Colonic mucosa (tissue), 4 donors: Measurements from ENCODE around the gene MAP3K7. TPM values are rescaled to one million over a fixed set of nuclear protein-coding genes. Genes with fewer than 3 reads are reported as not detected.

Source experiments
- DNase-seq: peaks from one replicate; pipeline ENCODE4 v3.0.0-alpha.2; 2020
- H3K27ac ChIP-seq: fragments of 200-600 bp; one replicate; pipeline ENCODE4 v1.8.0; 2021
- H3K27me3 ChIP-seq: fragments of 200-600 bp; one replicate; pipeline ENCODE4 v1.8.0; 2021
- H3K36me3 ChIP-seq: fragments of 200-600 bp; one replicate; pipeline ENCODE4 v1.8.0; 2021
- H3K4me1 ChIP-seq: fragments of 200-600 bp; one replicate; pipeline ENCODE4 v1.8.0; 2021; ENCODE audit warnings: mild to moderate bottlenecking
- H3K4me3 ChIP-seq: fragments of 200-600 bp; one replicate; pipeline ENCODE4 v1.8.0; 2021
- H3K9ac ChIP-seq, 2 donors: one replicate each; pipeline ENCODE4 v1.7.0; 2013; ENCODE audit warnings: control low read depth in 2 of 2, low read depth in 2 of 2, low read length in 2 of 2
- H3K9me3 ChIP-seq: fragments of 200-600 bp; one replicate; pipeline ENCODE4 v1.8.0; 2021
- intact Hi-C: fragments of 100-400 bp; cut with DNase I; formaldehyde crosslinking; loops from one replicate; pipeline ENCODE4 v1.14.1; 2022
- total RNA-seq, 2 donors: library from RNA; stranded (reverse); fragmentation: NEBNext Ultra II Directional in 1 of 2; extraction: Animal tissue kit (Norgen Biotek cat#: 25700) in 1 of 2; gene quantifications; one replicate each; pipeline ENCODE4 v1.2.1, GENCODE V29; 2021
- TF ChIP-seq, protein P1 (sequence below): fragments of 200-600 bp; IDR thresholded peaks from one replicate; pipeline ENCODE4 v1.8.0; 2022; ENCODE audit warnings: antibody characterized with exemption, mild to moderate bottlenecking
- donor health status: healthy.
- donor health status: DM: no; HTN: no; CAD: no.
- donor health status: DM: no; HTN: no; CAD: no.

MAP3K7 gene
- total RNA-seq, 2 donors from 2014 or later: 18.2 to 19.4 TPM

DNA sequence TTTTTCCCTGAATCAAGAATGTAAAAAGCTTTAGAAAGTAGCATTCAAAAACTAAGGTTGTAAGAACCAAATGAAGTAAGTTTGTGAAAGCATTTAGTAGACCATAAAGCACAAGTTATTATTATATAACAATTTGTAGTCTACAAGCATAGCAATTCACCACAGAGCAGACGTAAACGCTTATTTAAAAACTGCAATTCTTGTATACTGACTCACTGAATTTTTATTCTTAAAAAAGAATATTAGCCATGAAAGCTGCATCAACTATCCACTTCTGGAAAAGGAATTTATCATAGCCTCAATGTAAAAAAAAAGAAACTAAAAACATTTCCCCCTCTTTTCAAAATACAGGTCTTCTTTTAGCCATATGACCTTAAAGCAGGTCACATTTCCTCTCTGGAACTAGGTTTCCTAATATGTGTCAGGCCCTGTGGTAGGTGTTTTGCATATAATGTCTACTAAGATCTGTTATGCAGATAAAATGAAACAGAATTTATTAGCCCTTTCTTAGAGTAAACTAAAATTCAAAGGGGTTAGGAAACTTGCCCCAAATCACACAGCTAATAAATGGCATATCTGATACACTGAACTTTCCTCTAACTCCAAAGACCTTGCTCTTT is 2.1 kb downstream of the MAP3K7 start:
- H3K4me1 ChIP-seq: no peaks in the 10 kb centered on the region
- H3K9me3 ChIP-seq: no peaks in the 10 kb centered on the region
- DNase-seq: no peak
- no peak overlapping the region for H3K27ac ChIP-seq
- TF ChIP-seq, protein P1, sequence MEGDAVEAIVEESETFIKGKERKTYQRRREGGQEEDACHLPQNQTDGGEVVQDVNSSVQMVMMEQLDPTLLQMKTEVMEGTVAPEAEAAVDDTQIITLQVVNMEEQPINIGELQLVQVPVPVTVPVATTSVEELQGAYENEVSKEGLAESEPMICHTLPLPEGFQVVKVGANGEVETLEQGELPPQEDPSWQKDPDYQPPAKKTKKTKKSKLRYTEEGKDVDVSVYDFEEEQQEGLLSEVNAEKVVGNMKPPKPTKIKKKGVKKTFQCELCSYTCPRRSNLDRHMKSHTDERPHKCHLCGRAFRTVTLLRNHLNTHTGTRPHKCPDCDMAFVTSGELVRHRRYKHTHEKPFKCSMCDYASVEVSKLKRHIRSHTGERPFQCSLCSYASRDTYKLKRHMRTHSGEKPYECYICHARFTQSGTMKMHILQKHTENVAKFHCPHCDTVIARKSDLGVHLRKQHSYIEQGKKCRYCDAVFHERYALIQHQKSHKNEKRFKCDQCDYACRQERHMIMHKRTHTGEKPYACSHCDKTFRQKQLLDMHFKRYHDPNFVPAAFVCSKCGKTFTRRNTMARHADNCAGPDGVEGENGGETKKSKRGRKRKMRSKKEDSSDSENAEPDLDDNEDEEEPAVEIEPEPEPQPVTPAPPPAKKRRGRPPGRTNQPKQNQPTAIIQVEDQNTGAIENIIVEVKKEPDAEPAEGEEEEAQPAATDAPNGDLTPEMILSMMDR: no peak
- no peak overlapping the region for H3K4me3 ChIP-seq
- H3K27me3 ChIP-seq: no peaks in the 10 kb centered on the region
- intact Hi-C loops: no loop called here
- no peaks in the 10 kb centered on the region for H3K36me3 ChIP-seq
- H3K9ac ChIP-seq: no peak overlapping the region

DNA sequence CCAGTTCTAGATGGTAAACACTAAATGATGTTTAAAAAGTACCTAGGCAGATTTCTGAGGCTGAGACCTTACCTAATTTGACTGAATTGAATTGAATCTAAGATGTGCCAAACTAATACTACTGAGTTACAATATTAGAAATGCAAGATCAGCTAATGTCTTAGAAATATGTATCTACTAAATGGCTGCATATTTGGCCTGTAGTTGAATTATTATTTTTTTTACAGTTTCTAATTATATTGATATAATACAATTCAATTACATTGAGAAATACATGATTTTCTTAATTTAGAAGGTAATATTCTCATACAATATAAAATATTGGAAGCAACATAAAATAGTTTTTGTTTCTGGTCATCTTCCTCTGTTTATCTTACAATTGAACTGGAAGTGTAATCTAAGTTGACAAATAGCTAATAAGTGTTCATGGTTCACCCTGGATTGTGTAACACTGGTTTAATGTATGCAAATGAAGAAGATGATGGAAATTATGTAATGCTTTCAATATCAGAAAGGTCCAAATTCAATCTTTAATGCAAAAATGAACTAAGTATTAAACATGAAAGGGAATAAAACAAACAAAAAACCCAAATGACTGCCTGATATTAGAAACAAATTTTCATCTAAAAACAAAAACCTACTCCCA is 2.9 kb downstream of the MAP3K7 start:
- DNase-seq: no peak

DNA sequence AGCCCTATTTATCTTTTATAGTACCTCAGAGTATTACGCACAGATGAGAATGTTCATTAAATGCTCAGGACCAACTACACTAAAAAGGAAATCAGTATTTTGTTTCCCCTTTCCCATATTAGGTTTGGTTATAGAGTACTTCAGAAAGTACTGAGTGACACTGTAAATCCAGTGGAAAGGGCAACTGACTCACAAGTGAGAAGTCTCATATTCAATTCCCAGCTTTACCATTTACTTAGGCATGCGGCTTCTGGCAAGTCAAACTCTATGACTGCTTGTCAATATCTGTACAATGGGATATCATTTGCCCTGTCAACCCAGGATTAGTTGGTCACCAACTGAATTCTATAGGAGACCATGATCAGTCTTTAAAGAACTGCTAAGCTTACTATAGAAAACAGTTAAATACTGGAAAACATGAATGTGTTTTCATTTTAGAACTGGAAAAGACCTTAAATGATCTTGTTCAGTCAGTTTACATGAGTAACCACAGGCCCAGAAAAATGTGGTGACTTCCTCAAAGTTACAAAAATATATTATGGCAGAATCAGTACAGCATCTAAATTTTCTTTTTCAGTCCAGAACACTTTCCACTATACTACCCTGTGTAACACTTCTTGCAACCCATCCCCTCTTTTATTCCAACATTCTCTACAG is 3.6 kb downstream of the MAP3K7 start:
- Histone ChIP-seq H3K27ac (no peak overlapping the region), H3K4me1 (no peaks in the 10 kb centered on the region), H3K36me3 (no peaks in the 10 kb centered on the region), H3K9me3 (no peaks in the 10 kb centered on the region), H3K27me3 (no peaks in the 10 kb centered on the region), H3K9ac (no peak overlapping the region), H3K4me3 (no peak overlapping the region)
- DNase-seq: no peak
- TF ChIP-seq, protein P1: no peak
- intact Hi-C loops: no loop called here

More for the DNA sequence above, 2.9 kb downstream of the MAP3K7 start:
- Histone ChIP-seq H3K36me3 (no peaks in the 10 kb centered on the region), H3K27ac (no peak overlapping the region), H3K9ac (no peak overlapping the region), H3K27me3 (no peaks in the 10 kb centered on the region), H3K4me1 (no peaks in the 10 kb centered on the region), H3K9me3 (no peaks in the 10 kb centered on the region), H3K4me3 (no peak overlapping the region)
- TF ChIP-seq, protein P1: no peak
- intact Hi-C loops: no loop called here

DNA sequence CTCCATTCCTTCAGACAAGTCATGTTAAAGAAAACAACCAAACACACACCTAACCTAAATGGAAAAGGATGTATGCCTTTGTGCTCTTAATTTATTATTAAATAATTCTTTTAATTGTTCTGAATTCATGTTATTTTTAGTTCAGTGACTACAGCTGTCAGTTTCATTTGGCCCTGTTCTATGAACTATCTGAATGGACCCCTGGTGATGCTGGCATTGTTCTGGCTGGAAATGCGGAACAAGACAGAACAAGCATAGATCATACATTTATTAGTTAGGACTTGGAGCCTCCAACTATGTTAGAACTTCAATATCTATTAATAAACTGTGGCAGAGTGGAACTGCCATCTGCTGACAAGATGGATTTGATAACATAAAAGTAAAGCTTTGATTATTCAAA is 5.7 kb downstream of the MAP3K7 start:
- H3K4me1 ChIP-seq: no peaks in the 10 kb centered on the region
- no peak overlapping the region for H3K9ac ChIP-seq
- TF ChIP-seq, protein P1: no peak
- H3K36me3 ChIP-seq: no peaks in the 10 kb centered on the region
- H3K27me3 ChIP-seq: no peaks in the 10 kb centered on the region
- H3K9me3 ChIP-seq: no peaks in the 10 kb centered on the region
- DNase-seq: no peak
- no peak overlapping the region for H3K27ac ChIP-seq
- intact Hi-C loops: no loop called here
- H3K4me3 ChIP-seq: no peak overlapping the region

DNA sequence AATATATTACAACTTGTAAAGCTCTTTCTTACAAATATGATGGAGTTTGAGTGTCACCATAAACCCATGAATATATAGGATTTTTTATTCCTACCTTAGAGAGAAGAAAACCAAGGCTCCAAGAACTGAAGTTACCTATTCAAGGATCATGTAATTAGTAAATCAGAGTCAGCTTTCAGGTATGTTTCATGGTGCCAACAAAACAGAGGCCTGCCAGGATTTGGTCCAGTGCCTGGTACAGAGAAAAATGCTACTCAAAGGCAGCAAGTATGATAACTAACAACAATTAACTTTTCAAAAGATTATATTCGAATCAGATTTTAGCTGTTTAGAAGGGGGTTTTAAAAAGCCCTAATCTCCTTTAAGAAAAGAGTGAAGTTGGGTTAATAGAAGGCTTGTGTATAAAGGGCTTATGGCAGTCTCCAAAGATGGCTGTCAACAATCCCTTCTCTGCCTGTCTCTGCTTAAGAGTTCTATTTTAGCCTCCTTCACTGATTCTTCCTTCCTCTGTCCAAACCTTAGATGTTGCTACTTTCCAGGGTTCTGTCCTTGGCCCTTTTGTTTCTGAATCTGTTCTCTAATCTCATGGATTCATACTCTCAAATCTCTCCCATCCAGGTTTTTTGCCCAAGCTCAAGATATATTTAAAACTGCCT is 7.8 kb downstream of the MAP3K7 start:
- Histone ChIP-seq H3K27me3 (no peaks in the 10 kb centered on the region), H3K27ac (no peak overlapping the region), H3K9me3 (no peaks in the 10 kb centered on the region), H3K4me3 (no peak overlapping the region), H3K36me3 (no peaks in the 10 kb centered on the region), H3K4me1 (no peaks in the 10 kb centered on the region), H3K9ac (no peak overlapping the region)
- TF ChIP-seq, protein P1: no peak
- DNase-seq: no peak
- intact Hi-C loops: no loop called here
